Measurements from ENCODE around the gene CTIF.
"Not testable (repeated sequence)": the region's sequence is repeated elsewhere in the genome, so short reads cannot be mapped to it uniquely, and the experiment has no call there.

CTIF gene

GRCh38 chr18:48860269-48861180 lies 321.7 kb downstream of the CTIF start:
- no peak overlapping the region for H3K4me3 Mint-ChIP-seq
- no peaks in the 10 kb centered on the region for H3K27me3 Mint-ChIP-seq
- H3K4me1 Mint-ChIP-seq, result peaks cover 12% of the 10 kb centered on the region
- H3K9me3 Mint-ChIP-seq, result no peaks in the 10 kb centered on the region
- no peaks in the 10 kb centered on the region for H3K36me3 Mint-ChIP-seq
- no peak overlapping the region for H3K27ac Mint-ChIP-seq

GRCh38 chr18:48861181-48861708 lies 322.4 kb downstream of the CTIF start:
- Mint-ChIP-seq H3K4me1 (peaks cover 6% of the 10 kb centered on the region), H3K27ac (no peak overlapping the region), H3K27me3 (no peaks in the 10 kb centered on the region), H3K4me3 (no peak overlapping the region), H3K9me3 (no peaks in the 10 kb centered on the region), H3K36me3 (no peaks in the 10 kb centered on the region)

GRCh38 chr18:48862132-48862531 lies 323.3 kb downstream of the CTIF start:
- Mint-ChIP-seq H3K9me3 (no peaks in the 10 kb centered on the region), H3K27me3 (no peaks in the 10 kb centered on the region), H3K4me1 (peaks cover 5% of the 10 kb centered on the region), H3K27ac (no peak overlapping the region), H3K36me3 (no peaks in the 10 kb centered on the region), H3K4me3 (no peak overlapping the region)

DNA sequence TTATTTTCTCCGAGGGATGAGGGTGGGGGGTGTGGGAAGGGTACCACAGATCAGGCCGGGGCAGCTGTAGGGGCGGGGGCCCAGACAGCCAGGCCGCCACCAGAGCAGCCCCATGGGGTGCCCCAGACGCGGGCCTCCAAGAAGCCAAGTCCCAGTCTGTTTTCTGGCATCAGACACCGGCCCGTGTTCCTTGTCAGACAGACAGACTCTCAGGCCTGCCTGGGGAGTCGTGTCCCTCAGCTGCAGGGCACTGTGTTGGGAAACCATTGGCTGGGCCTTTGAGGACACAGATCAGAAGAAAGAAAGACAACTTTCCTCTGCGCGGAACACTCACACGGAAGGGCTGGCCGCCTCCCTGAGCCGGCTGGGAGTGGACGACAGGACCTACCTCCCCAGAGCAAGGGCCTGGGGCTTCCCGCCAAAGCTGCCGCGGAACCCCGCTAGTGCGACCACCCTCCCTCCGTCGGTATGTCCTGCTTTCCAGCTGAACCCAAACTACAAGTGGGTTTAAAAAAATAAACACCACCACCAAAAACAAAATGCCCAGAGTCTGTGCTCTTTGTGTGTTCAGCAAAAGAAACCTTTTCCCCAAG lies 323.9 kb downstream of the CTIF start:
- Mint-ChIP-seq H3K27me3 (no peaks in the 10 kb centered on the region), H3K36me3 (no peaks in the 10 kb centered on the region), H3K9me3 (no peaks in the 10 kb centered on the region), H3K27ac (no peak overlapping the region), H3K4me3 (no peak overlapping the region), H3K4me1 (peaks cover 5% of the 10 kb centered on the region)

DNA sequence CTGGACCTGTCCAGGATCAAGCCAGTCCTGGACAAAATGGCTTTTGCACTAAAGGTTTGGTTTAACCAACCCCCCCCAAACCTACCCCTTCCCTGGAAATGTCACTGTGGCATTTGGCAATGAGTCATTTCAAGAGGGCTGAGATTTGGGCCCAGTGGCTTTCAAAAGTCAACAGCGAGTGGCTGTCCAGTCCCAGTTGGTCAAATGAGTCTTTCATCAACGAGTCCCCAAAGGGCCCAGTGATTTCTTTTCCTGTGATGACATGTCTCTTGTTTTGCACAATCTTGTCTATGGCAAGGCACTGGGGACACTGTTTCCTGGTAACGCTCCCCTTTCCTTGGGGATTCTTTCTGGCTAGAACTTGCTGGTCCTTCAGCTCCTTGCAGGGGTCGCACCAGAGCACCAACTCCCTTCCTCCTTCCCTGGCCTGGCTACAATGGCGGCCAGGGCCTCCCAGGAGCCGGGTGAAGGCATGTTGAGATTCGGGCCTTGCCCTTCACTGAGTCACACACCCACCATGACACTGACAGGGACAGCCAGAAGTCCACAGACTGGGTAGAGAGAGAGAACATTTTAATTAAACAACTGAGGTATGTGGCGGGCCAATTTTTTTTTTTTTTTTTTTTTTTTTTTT lies 324.7 kb downstream of the CTIF start:
- H3K4me1 Mint-ChIP-seq, result peaks cover 7% of the 10 kb centered on the region
- H3K27ac Mint-ChIP-seq, result no peak overlapping the region
- no peaks in the 10 kb centered on the region for H3K9me3 Mint-ChIP-seq
- H3K27me3 Mint-ChIP-seq, result no peaks in the 10 kb centered on the region
- H3K36me3 Mint-ChIP-seq, result no peaks in the 10 kb centered on the region
- H3K4me3 Mint-ChIP-seq, result no peak overlapping the region

DNA sequence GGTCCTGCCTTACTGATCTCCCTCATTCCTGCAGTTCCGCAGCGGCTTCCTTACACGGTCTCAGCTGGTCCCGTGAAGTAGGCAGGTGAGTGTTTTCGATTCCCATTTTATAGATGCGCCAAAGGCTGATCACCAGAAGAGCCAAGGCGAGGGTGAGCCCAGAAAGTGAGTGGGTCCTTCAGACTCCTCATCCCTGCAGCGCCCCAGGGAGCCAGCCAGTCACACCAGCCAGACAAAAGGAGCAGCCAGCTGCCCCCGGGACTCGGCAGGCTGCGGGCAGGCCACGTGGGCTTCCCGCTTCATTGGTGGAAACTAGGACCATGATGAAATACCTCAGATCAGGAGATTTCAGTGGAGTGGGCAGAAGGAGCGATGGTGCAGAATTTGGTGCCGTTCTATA lies 326.0 kb downstream of the CTIF start:
- Mint-ChIP-seq H3K36me3 (no peaks in the 10 kb centered on the region), H3K4me1 (peaks cover 13% of the 10 kb centered on the region), H3K9me3 (no peaks in the 10 kb centered on the region)

DNA sequence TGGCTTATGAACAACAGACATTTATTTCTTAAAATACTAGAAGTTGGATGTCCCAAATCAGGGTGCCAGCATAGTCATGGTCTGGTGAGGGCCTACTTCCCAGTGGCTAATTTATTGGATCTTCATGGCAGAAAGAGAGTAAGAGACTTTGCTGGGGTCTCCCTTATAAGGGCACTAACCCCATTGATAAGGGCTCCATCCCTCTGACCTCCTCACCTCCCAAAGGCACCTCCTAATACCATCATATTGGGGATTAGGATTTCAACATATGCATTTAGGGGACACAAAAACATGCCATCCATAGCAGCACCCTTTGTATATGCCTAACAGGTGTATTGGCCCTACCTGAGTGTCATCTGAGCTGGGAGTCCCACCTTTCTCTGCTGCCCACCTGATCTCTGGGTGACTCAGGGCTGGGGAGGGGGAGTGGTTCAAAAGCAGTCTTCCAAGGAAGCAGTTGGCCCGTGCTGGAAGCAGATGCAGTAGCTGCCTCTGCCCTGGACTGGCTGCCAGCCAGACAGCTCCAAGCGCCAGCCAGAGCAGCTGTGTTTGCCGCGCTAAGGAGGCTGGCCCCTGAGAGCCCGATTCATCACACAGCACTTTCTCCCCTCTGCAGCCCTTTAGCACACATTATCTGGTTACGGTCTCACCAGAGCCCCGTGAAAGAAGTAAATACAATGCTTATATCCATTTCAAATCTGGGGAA lies 327.4 kb downstream of the CTIF start:
- no peaks in the 10 kb centered on the region for H3K36me3 Mint-ChIP-seq
- no peaks in the 10 kb centered on the region for H3K9me3 Mint-ChIP-seq
- H3K27ac Mint-ChIP-seq, result no peak overlapping the region
- no peak overlapping the region for H3K4me3 Mint-ChIP-seq
- H3K27me3 Mint-ChIP-seq, result no peaks in the 10 kb centered on the region
- H3K4me1 Mint-ChIP-seq, result peaks cover 13% of the 10 kb centered on the region

More for the DNA sequence above, 326.0 kb downstream of the CTIF start:
- no peak overlapping the region for H3K27ac Mint-ChIP-seq
- no peaks in the 10 kb centered on the region for H3K27me3 Mint-ChIP-seq
- no peak overlapping the region for H3K4me3 Mint-ChIP-seq

DNA sequence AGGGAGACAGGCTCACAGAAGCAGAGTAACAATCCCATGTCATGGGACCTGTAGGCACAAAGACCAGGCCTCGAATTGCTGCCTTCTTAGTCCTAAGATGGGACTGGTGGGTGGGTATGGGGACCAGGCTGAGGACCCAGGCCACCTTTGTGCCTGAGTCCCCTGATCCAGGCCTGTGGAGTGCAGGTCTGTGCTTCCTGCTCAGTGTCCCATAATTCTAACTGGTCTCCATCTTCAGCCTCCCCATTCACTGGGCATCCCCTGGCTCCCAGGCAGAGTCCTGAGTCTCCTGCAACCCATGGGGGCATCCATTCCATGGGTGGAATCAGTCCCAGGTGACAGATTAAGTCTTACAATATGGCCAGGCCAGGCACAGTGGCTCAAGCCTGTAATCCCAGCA lies 328.0 kb downstream of the CTIF start:
- Mint-ChIP-seq H3K36me3 (no peaks in the 10 kb centered on the region), H3K27me3 (no peaks in the 10 kb centered on the region), H3K4me3 (no peak overlapping the region), H3K4me1 (peaks cover 13% of the 10 kb centered on the region), H3K27ac (no peak overlapping the region), H3K9me3 (no peaks in the 10 kb centered on the region)

DNA sequence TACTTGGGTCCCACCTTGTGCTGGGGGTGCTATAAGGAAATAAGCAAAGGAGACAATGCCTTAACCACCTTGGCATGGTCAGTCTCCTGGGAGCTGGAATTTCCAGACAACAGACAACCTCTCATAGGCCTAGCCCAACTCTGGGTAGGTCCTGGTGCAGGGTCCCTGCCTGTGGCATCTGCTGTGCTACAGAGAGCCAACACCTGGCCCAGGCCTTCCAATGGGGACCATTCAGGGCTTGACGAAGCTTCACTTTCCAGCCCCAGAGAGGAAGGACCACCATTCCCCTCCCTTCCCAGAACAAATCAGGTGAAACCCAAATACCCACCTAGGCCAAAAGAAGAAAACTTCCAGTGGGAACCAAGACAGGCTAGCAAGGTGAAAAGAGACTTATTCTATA lies 329.1 kb downstream of the CTIF start:
- Mint-ChIP-seq H3K27me3 (no peaks in the 10 kb centered on the region), H3K4me1 (peaks cover 16% of the 10 kb centered on the region), H3K9me3 (no peaks in the 10 kb centered on the region), H3K36me3 (no peaks in the 10 kb centered on the region), H3K27ac (no peak overlapping the region), H3K4me3 (no peak overlapping the region)

GRCh38 chr18:48868468-48869466 lies 329.9 kb downstream of the CTIF start:
- peak overlapping the region; percentile 23 for H3K27ac Mint-ChIP-seq
- no peaks in the 10 kb centered on the region for H3K36me3 Mint-ChIP-seq
- no peaks in the 10 kb centered on the region for H3K27me3 Mint-ChIP-seq
- no peak overlapping the region for H3K4me3 Mint-ChIP-seq
- peaks cover 19% of the 10 kb centered on the region for H3K4me1 Mint-ChIP-seq
- H3K9me3 Mint-ChIP-seq, result no peaks in the 10 kb centered on the region

- H3K27ac Mint-ChIP-seq, result no peak overlapping the region
- H3K9me3 Mint-ChIP-seq, result no peaks in the 10 kb centered on the region
- H3K27me3 Mint-ChIP-seq, result no peaks in the 10 kb centered on the region
- peaks cover 19% of the 10 kb centered on the region for H3K4me1 Mint-ChIP-seq
- H3K36me3 Mint-ChIP-seq, result no peaks in the 10 kb centered on the region
- H3K4me3 Mint-ChIP-seq, result no peak overlapping the region
Observed at GRCh38 chr18:48869591-48869990, 330.8 kb downstream of the CTIF start.

DNA sequence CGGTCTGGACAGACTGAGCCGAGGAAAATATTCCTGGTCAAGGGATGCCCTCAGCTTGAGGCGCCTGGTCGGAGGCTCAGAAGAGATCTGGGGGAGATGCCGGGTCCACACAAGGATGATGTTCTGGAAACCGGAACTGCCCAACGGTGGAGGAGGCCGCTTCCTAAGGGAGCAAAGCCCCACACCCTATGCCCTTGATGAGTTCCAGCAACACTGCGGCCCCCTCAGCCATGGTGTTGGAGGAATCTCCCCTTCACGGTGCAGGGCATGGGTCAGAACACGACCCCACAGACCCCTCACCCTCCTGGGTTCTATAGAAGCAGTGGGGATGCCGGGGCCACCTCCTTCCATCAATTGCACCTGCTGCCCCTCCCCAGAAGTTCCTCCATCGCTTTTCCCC lies 332.1 kb downstream of the CTIF start:
- not testable (repeated sequence) for H3K27ac Mint-ChIP-seq, H3K27me3 Mint-ChIP-seq, H3K9me3 Mint-ChIP-seq, H3K36me3 Mint-ChIP-seq, H3K4me3 Mint-ChIP-seq
- peaks cover 19% of the 10 kb centered on the region for H3K4me1 Mint-ChIP-seq

DNA sequence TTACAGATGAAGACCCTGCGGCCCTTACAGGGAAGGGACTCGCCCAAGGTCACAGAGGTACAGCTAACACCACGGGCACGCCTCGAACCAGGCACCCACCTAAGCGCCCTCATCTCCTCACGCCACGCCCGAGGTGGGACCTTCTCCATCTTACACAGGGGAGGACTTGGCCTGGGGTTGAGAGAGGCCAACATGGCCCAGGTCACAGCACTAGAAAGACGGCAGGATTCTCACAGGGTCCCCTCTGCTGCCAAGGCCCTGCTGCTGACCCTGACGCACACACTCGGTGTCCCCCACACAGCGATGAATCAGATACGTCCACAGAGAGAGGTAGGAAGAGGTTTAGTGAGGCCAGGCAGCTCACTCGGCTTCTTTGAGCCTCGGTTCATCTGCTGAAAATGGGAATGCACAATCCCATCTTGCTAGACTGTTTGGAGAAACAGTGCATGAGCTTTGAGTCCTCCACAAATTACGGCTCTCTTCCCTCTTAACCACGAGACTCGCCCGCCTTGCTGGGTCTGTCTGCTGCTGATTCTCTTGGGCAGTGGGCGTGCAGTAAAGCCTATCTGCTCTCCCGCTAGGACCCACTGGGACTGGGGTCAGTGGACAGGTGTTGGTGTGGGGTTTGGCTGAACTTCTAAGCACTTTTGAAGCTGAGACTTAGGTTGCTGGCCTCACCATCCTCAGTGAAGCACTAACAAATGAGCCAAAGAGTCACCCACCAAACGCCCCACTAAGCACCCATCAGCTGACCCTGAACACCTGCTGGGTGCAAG lies 332.7 kb downstream of the CTIF start:
- no peaks in the 10 kb centered on the region for H3K36me3 Mint-ChIP-seq

More for the DNA sequence above, 332.7 kb downstream of the CTIF start:
- no peak overlapping the region for H3K4me3 Mint-ChIP-seq
- no peaks in the 10 kb centered on the region for H3K27me3 Mint-ChIP-seq
- no peak overlapping the region for H3K27ac Mint-ChIP-seq
- no peaks in the 10 kb centered on the region for H3K9me3 Mint-ChIP-seq
- H3K4me1 Mint-ChIP-seq, result peaks cover 19% of the 10 kb centered on the region

All from activated naive CD4-positive, alpha-beta T cell treated with anti-CD3 and anti-CD28 coated beads, Interleukin-2, amount 50 U/mL, for 24 hours (primary cell).